Peyer's patch (tissue), 4 donors: ENCODE data around the gene PRKCG.

ENCODE experiments used
- CTCF ChIP-seq, 6 experiments: fragments of 450-650 bp in 4 of 6; fragments of 200-600 bp in 2 of 6; sonication (generic) in 1 of 6; IDR thresholded peaks; one replicate each; pipeline ENCODE4 v1.5.1; 2017 to 2019; ENCODE audit warnings: antibody characterized with exemption in 6 of 6, mild to moderate bottlenecking in 3 of 6, moderate library complexity in 1 of 6
- POLR2A ChIP-seq, 2 donors: fragments of 450-650 bp; IDR thresholded peaks; one replicate each; pipeline ENCODE4 v1.5.1; 2017; ENCODE audit warnings: antibody characterized with exemption in 2 of 2, mild to moderate bottlenecking in 2 of 2, moderate library complexity in 2 of 2

- TF ChIP-seq CTCF (IDR thresholded peaks at IDR 0.05): no peak
- TF ChIP-seq POLR2A (IDR thresholded peaks at IDR 0.05): no peak
Measured at GRCh38 chr19:53880711-53881481, 1.1 kb upstream of the PRKCG start.
